HG02642 (cell line): ENCODE data around the gene MZB1.

Experiments used
- ATAC-seq: cut with Tn5 transposase; IDR thresholded peaks from one replicate; pipeline ENCODE4 v1.9.1; 2021; ENCODE audit warnings: mild to moderate bottlenecking; ENCODE audit not compliant: unreplicated experiment, poor library complexity

Gene MZB1

DNA sequence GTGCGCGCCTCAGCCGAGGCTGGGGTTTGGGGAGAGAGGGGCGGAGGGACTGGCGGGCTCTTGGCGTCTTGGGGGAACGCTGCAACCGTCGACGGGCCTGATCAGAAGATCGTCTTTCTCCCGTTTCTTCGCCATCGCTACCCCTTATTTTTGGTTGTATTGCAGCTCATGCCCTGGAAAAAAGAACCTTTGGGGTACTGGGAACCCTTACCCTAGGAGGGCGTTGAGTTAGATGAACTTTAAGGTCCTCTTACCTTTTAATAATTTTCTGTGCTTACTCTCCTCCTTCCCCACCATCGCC is 47.3 kb downstream of the MZB1 start:
- peak; percentile 51 for ATAC-seq

DNA sequence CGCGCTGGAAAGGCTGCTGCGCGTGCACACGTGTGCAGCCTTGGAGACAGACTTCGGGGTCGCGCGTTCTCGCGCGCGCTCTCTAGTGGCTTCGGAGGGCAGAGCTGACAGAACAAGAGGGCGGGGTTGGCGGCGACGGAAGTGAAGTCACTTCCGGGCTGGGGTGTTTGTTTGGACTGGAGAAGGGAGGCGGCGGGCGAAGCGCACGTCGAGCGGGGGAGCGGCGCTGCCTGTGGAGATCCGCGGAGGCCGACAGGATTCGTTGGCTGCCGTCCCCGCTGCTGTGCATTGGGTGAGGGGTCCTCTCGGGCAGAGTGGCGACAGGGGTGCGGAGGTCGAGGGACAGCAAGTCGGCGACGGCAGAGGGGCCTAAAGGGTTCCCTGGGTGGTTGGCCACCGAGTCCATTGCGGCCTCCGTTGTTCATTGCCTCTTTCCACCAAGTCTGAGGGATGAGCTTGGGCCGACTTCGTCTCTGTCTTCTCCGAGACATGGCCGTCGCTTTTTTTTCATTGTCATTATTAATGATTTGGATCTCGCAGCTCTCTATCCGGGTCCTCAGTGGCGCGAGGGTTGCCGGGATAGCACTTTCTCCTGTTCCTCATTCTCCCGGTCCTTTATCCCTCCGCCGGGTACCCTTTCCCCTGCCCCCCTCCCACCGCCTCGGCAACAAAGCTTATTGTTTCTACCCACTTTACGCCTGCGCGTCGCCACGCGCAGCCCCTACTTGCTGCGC is 47.9 kb downstream of the MZB1 start, which contains the start of gene PAIP2:
TSS of gene PAIP2 (plus strand) at position 166 of the 734 bp plus-strand sequence. CDS start 21,931 bp downstream, outside the sequence.
- ATAC-seq: peak; percentile 93

DNA sequence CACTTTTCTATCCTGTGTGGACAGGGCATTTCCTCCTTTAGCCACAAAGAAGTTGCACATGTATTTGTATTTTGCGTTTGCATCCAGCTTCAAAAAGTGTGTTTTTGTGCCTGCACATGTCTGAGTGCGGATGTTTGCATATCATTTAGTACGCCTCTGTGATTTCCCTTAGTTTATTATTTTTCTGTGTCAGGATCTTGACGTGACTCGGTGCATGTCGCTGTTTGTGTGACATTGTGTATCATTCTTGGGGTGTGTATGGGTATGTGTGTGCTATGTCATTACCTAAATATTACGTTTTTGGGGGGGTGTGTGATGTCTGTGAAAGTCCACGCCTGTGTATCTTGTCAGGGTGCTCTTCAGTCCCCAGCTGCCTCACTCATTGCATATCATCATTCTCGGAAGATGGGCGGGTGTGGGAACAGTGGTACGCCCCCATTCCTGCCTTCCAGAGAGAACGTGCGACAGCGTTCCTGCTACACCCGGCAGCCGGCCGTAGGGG is 48.5 kb downstream of the MZB1 start:
- no peak for ATAC-seq

DNA sequence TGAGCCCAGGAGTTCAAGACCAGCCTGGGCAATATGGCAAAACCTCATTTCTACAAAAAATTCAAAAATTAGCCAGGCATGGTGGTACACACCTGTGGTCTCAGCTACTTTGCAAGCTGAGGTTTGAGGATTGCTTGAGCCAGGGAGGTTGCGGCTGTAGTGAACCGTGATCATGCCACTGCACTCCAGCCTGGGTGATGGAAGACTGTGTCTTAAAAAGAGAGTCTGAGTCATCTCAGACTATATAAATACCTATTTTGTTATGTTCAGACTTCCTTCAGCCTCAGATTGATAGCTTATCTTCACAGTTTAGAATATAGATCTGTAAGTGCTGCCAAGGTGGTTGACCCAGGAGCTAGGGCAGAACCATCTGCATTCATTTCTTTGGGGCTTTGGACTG is 49.7 kb downstream of the MZB1 start:
- no peak for ATAC-seq
